Testis (tissue), 3 donors: Measurements from ENCODE around the gene EPS8L3. TPM values are rescaled to one million over a fixed set of nuclear protein-coding genes. Genes with fewer than 3 reads are reported as not detected.
"Not testable (repeated sequence)": the region's sequence is repeated elsewhere in the genome, so short reads cannot be mapped to it uniquely, and the experiment has no call there.

Experiments used
- DNase-seq: peaks from one replicate; pipeline ENCODE4 v3.0.0-alpha.2; 2019
- H3K27ac ChIP-seq, 2 donors: fragments of 200-600 bp; sonication (generic); one replicate each; pipeline ENCODE4 v1.5.1; 2019
- H3K27me3 ChIP-seq: fragments of 200-600 bp; sonication (generic); one replicate; pipeline ENCODE4 v1.5.1; 2019
- H3K36me3 ChIP-seq: fragments of 200-600 bp; sonication (generic); one replicate; pipeline ENCODE4 v1.5.1; 2017; ENCODE audit warnings: low read depth; ENCODE audit errors: missing control alignments
- H3K4me1 ChIP-seq: fragments of 200-600 bp; sonication (generic); one replicate; pipeline ENCODE4 v1.5.1; 2019
- H3K4me3 ChIP-seq, 2 donors: fragments of 200-600 bp; sonication (generic); one replicate each; pipeline ENCODE4 v1.5.1; 2017 to 2019
- H3K9me3 ChIP-seq: fragments of 200-600 bp; sonication (generic); one replicate; pipeline ENCODE4 v1.5.1; 2017
- CTCF ChIP-seq, 3 experiments: fragments of 450-650 bp in 2 of 3; fragments of 200-600 bp in 1 of 3; sonication (generic) in 1 of 3; IDR thresholded peaks; one replicate each; pipeline ENCODE4 v1.5.1; 2016 to 2019; ENCODE audit warnings: antibody characterized with exemption in 3 of 3, mild to moderate bottlenecking in 2 of 3, moderate library complexity in 1 of 3
- POLR2A ChIP-seq: fragments of 450-650 bp; IDR thresholded peaks from one replicate; pipeline ENCODE4 v1.6.1; 2017; ENCODE audit warnings: antibody characterized with exemption, mild to moderate bottlenecking, moderate library complexity
- WGBS, 2 donors: methylation state at CpG; one replicate each; pipeline ENCODE4 v1.1.5; 2018; 5-methylcytosine and 5-hydroxymethylcytosine counted together
- intact Hi-C: fragments of 100-400 bp; cut with DNase I; formaldehyde crosslinking; loops from one replicate; pipeline ENCODE4 v1.15.1; 2023; ENCODE audit warnings: low total_unique reads
- polyA plus RNA-seq: library from polyadenylated mRNA; stranded (reverse); fragments of 350-450 nt; fragmentation: Illumina TruSeq; extraction: RNeasy Lipid Tissue Mini Kit (QIAGEN cat#74804); gene quantifications from one replicate; pipeline ENCODE4 v1.2.3, GENCODE V29; 2014; ENCODE audit warnings: low read depth, low replicate concordance; ENCODE audit not compliant: insufficient read depth
- total RNA-seq, 2 donors: library from RNA; depleted of rRNA; stranded (reverse); fragments of >200 nt; gene quantifications; one replicate each; pipeline ENCODE4 v1.2.3, GENCODE V29; 2016

EPS8L3 gene
- total and polyA plus RNA-seq, 3 donors from 2014 or later, result 3.3 to 7.7 (median 7.2) TPM

GRCh38 chr1:109751531-109752260 lies 12.0 kb downstream of the EPS8L3 start:
- no peaks in the 10 kb centered on the region for H3K9me3 ChIP-seq
- no peak overlapping the region for H3K27ac ChIP-seq
- H3K4me3 ChIP-seq, result no peak overlapping the region
- WGBS, 2 donors, result 87 to 91% methylated on average over 12 of the region's 12 CpGs
- DNase-seq, result no peak
- no peaks in the 10 kb centered on the region for H3K36me3 ChIP-seq
- peaks cover 14% of the 10 kb centered on the region for H3K4me1 ChIP-seq
- intact Hi-C loops, result no loop called here
- H3K27me3 ChIP-seq, result no peaks in the 10 kb centered on the region
- no peak for TF ChIP-seq CTCF (IDR thresholded peaks at IDR 0.05)
- TF ChIP-seq POLR2A, result no peak

DNA sequence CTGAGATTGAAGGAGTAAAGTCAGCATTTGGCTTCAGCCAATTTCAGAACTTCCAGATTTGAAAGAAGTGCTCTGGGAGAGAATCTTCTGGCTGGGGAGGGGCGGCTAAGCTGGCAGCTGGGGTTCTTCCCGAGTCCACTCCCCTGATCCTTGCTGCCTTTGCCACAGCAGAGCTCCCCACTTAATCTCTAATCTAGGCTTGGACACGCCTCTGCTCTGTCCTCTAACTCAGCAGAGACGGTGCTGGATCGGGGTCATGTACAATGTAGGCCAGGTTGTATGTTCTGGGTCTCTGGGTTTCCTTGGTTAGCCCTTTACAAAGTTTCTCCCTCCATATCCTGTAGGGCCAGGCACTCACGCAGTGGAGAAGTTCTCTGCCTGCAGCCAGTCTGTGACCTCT lies 12.8 kb downstream of the EPS8L3 start:
- 75 to 83% methylated on average over 6 of the region's 6 CpGs for WGBS, 2 donors
- intact Hi-C loops, result no loop called here
- TF ChIP-seq POLR2A (no peak), CTCF (IDR thresholded peaks at IDR 0.05) (no peak)

GRCh38 chr1:109750241-109750882 lies 13.4 kb downstream of the EPS8L3 start:
- 93 to 95% methylated on average over 5 to 11 of the region's 11 CpGs for WGBS, 2 donors
- no peak for DNase-seq
- no peaks in the 10 kb centered on the region for H3K9me3 ChIP-seq
- intact Hi-C loops, result no loop called here
- no peak overlapping the region for H3K27ac ChIP-seq
- no peaks in the 10 kb centered on the region for H3K27me3 ChIP-seq
- no peak overlapping the region for H3K4me3 ChIP-seq
- H3K36me3 ChIP-seq, result no peaks in the 10 kb centered on the region
- TF ChIP-seq CTCF (IDR thresholded peaks at IDR 0.05), result no peak
- TF ChIP-seq POLR2A, result no peak
- peaks cover 4% of the 10 kb centered on the region for H3K4me1 ChIP-seq

More for the DNA sequence above, 12.8 kb downstream of the EPS8L3 start:
- Histone ChIP-seq H3K36me3 (no peaks in the 10 kb centered on the region), H3K27me3 (no peaks in the 10 kb centered on the region), H3K4me1 (peaks cover 10% of the 10 kb centered on the region), H3K4me3 (no peak overlapping the region), H3K9me3 (no peaks in the 10 kb centered on the region), H3K27ac (no peak overlapping the region)
- no peak for DNase-seq

- TF ChIP-seq POLR2A (no peak), CTCF (IDR thresholded peaks at IDR 0.05) (no peak)
- no peaks in the 10 kb centered on the region for H3K36me3 ChIP-seq
- no peak overlapping the region for H3K27ac ChIP-seq
- no peak for DNase-seq
- H3K4me3 ChIP-seq, result no peak overlapping the region
- intact Hi-C loops, result no loop called here
- no peaks in the 10 kb centered on the region for H3K9me3 ChIP-seq
- peaks cover 4% of the 10 kb centered on the region for H3K4me1 ChIP-seq
- H3K27me3 ChIP-seq, result no peaks in the 10 kb centered on the region
Measured at GRCh38 chr1:109749221-109749620, 14.5 kb downstream of the EPS8L3 start.

GRCh38 chr1:109748311-109748710 lies 15.4 kb downstream of the EPS8L3 start:
- H3K36me3 ChIP-seq, H3K4me1 ChIP-seq, H3K27me3 ChIP-seq, H3K4me3 ChIP-seq, H3K27ac ChIP-seq, DNase-seq, intact Hi-C loops, H3K9me3 ChIP-seq: not testable (repeated sequence)
- WGBS, 2 donors, result 93 to 97% methylated on average over 10 of the region's 10 CpGs
